H4 (cell line): ENCODE results near the gene LGSN. TPM values are rescaled to one million over a fixed set of nuclear protein-coding genes. Genes with fewer than 3 reads are reported as not detected.
A peak's percentile ranks its signal among the peaks of the same experiment; 100 is the strongest.
"Not testable (repeated sequence)": the region's sequence is repeated elsewhere in the genome, so short reads cannot be mapped to it uniquely, and the experiment has no call there.

ENCODE experiments used
- DNase-seq: peaks from one replicate; pipeline ENCODE4 v3.0.0-alpha.2; 2015; ENCODE audit warnings: low spot score
- total RNA-seq: library from RNA; depleted of rRNA; stranded (reverse); fragments of >200 nt; shearing (Covaris generic); gene quantifications from 2 replicates; pipeline ENCODE4 v1.2.3, GENCODE V29; 2014

Gene LGSN
- total RNA-seq, 1 experiment from 2014 or later, result not detected

- DNase-seq, result peak; percentile 76
Observed at GRCh38 chr6:63307581-63308246, 12.1 kb downstream of the LGSN start.

GRCh38 chr6:63306420-63306819, 13.4 kb downstream of the LGSN start:
- DNase-seq, result no peak

GRCh38 chr6:63305277-63305676, 14.5 kb downstream of the LGSN start:
- DNase-seq, result no peak

- no peak for DNase-seq
Observed at GRCh38 chr6:63303476-63303875, 16.3 kb downstream of the LGSN start.

- DNase-seq, result no peak
Observed at GRCh38 chr6:63299667-63300066, 20.1 kb downstream of the LGSN start.

- no peak for DNase-seq
Observed at GRCh38 chr6:63295553-63296194, 24.1 kb downstream of the LGSN start.

- DNase-seq, result no peak
Observed at GRCh38 chr6:63290492-63291058, 29.2 kb downstream of the LGSN start.

- no peak for DNase-seq
Observed at GRCh38 chr6:63289269-63289872, 30.4 kb downstream of the LGSN start.

GRCh38 chr6:63280639-63281180, 39.1 kb downstream of the LGSN start:
- no peak for DNase-seq

GRCh38 chr6:63278916-63279315, 40.9 kb downstream of the LGSN start:
- DNase-seq, result no peak

GRCh38 chr6:63275953-63276352, 43.8 kb downstream of the LGSN start:
- no peak for DNase-seq

- DNase-seq, result not testable (repeated sequence)
Observed at GRCh38 chr6:63274795-63275430, 44.9 kb downstream of the LGSN start.

GRCh38 chr6:63272397-63272796, 47.4 kb downstream of the LGSN start:
- DNase-seq, result peak; percentile 13

GRCh38 chr6:63269470-63269869, 50.3 kb downstream of the LGSN start:
- DNase-seq, result no peak

GRCh38 chr6:63268574-63268973, 51.2 kb downstream of the LGSN start:
- no peak for DNase-seq

- DNase-seq, result no peak
Observed at GRCh38 chr6:63267828-63268227, 52.0 kb downstream of the LGSN start.

- DNase-seq, result no peak
Observed at GRCh38 chr6:63267046-63267445, 52.7 kb downstream of the LGSN start.

GRCh38 chr6:63263444-63263843, 56.3 kb downstream of the LGSN start:
- DNase-seq, result no peak

GRCh38 chr6:63261820-63262219, 58.0 kb downstream of the LGSN start:
- DNase-seq, result no peak

- DNase-seq, result no peak
Observed at GRCh38 chr6:63259153-63259552, 60.6 kb downstream of the LGSN start.

GRCh38 chr6:63249875-63250482, 69.8 kb downstream of the LGSN start:
- no peak for DNase-seq

- no peak for DNase-seq
Observed at GRCh38 chr6:63246581-63246980, 73.2 kb downstream of the LGSN start.
